Stimulated activated CD8-positive, alpha-beta memory T cell treated with anti-CD3 and anti-CD28 coated beads, Interleukin-15, amount 100 ng/mL, for 1 hour (primary cell): ENCODE results near the gene SLC17A3.

ENCODE experiments used
- DNase-seq: peaks from one replicate; pipeline ENCODE4 v3.0.0-alpha.2; 2020; ENCODE audit warnings: low read depth

The SLC17A3 gene

DNA sequence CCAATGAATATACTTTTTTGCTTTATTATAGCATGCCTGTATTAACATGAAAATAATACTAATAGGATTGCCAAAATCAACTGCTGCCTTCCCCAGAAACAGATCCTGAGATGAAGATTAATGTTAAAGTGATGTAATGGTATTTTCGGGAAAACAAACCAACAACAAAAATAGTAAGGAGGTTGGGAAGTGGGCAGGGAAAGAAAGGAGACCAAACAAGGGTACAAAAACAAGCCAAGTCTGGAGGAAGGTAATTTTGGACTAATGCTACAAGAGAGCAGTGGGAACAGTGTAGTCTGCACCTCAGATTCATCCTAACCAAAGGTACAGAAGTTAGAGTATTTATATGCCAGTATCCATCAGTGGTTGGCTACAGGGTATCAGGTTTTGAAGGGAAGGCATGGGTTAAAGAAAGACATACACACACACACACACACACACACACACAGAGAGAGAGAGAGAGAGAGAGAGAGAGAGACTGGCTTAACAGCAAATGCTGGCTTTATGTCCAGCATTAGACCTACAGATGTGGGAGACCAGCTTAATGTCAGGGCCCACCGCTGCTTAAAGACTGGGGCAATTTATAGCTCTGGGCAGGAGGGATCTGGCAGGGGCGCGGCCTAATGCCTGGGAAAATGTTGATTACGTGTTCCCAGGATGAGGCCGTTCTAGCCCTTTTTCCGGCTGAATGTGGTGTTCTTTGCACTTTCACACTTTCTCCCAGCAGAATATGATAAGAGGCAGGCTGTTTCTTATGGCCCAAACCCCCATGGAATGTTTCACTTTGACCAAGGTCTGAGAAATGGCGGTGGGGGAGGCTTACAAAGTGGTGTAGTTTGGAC lies 38.4 kb downstream of the SLC17A3 start:
- DNase-seq, result no peak

DNA sequence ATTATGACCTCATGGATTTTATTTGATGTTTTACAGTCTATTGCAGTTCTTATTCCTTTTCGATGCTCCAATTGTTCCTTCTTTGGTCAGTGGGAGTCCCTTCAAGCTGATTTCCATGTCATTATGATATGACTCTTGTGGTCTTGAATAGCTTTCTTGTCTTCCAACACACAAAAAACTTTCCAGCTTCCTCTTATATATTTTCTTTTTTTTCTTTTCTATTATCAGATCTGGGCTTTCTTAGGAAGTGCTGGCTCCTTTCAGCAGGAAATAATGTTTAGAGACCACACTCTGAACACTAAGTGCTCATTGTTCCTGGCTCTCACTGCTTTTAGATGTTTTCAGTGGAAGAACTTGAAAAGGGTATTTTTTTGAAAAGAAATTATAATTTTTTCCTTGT lies 39.1 kb downstream of the SLC17A3 start:
- DNase-seq, result no peak

DNA sequence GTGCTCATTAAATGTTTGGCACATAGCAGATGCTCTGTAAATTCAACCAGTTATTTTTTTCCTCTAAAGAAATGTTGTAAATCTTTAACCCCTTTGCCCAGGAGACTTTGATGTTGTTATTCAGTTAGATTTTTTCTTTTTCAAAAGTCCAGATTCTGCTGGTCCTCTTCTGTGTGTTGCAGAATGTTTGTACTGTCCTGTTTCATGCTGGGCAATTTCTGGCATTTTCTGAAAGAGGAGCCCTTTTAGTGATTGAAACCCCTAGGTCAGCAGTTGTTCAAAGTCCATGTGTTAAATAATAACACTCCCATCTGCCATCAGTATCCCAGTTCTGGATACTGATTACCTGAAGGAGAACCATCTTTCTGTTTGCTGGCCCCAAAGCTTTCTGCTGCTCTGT lies 40.9 kb downstream of the SLC17A3 start:
- DNase-seq, result no peak

DNA sequence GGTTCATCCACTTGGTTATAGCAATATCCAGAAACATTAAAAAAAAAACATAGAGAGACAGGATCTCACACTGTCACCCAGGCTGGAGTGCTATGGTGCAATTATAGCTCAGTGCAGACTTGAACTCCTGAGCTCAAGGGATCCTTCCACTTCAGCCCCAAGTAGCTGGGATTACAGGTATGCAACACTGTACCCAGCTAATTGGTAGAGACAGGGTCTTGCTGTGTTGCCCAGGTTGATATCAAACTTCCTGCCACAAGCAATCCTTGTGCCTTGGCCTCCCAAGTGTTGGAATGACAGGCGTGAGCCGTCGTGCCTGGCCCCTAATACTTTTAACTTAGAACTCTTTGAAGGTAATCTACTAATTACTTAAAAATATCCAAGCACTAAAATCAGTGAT lies 41.4 kb downstream of the SLC17A3 start:
- no peak for DNase-seq

DNA sequence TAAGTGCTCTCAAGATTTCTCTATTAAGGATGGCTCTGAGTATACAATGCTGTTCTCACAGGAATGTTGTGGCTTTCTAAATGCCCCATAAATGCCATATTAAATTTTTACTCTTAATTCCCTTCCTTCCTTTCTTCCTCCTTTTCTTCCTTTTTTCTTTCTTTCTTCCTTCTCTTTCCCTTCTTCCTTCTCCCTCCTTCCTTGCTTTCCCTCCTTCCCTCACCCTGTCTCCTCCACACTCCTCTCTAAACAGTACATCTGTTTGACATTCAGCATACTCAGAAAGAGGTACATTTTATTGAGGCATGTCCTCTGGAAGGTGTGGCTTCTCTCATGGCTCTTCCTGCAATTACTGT lies 41.8 kb downstream of the SLC17A3 start:
- no peak for DNase-seq

DNA sequence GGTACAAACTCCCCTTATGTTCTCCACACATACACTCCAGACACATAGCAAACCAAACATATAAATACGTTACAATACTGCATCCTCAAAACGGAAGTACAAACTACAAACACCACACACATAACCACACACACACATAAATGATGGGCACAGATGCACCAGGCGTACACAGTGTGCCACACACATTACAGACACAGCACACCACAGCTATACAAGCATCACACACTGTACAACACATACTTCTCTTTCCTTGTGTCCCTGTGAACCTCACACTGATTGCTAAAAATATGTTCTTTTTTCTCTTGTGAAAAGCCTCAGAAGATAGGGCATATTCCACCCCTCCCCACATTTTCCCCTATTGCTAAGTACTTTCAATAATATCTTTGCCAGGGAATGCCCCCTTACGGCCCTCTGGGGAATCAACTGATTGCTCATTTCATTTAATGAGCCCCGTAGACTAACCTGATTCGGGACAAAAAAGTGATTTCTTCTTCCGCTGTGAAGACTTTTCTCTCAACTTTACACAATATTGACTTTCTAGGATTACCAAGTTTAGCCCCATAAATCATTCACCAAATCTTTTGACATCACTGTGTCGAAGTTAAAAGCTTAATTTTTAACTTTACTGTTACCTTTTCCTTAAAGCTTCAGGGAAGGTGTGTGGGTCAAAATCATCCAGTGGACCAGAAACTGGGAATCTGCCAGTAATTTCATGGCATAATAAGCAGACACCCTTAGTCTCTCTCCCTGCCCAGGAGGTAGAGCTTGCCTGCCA lies 42.3 kb downstream of the SLC17A3 start, which contains the start of gene SLC17A1:
Gene SLC17A1 (minus strand): TSS at position 521 of the 775 bp plus-strand sequence. CDS start 1,495 bp downstream, outside the sequence.
- no peak for DNase-seq

DNA sequence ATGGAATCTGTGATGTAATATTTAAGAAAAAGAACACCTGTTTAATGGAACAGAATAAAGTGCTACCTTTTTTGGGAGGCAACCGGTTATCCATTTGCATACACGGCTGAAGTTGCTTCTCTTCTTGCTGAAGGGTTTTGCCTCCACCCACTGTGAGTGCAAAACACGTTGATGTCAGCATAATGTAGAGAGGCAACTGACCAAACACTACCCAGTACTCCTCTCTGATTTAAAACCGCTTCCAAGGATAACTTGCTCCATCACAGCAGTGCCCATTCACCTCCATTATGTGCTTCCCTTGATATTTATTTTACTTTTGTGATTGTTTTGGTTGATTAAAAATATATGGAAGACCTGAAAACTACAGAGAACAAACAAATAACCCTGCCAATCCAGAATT lies 43.6 kb downstream of the SLC17A3 start:
- DNase-seq, result no peak

DNA sequence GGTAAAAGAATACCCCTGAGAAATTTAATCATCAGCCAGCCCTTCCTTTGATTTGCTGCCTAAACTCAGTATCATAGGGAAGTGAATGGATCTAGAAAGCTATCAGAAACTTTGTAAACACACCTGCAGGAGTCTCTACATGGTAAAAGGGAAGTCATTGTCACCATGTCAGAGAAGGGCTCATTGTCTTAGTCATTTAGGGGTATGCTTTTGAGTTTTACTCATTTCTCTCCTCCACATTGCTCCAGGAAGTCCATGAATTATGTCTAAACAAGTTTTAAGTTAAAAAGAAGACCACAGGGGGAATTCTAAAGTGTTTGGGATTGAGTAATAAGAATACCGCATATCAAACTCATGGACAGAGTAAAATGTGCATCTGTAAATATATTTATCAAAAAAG lies 44.7 kb downstream of the SLC17A3 start:
- no peak for DNase-seq

DNA sequence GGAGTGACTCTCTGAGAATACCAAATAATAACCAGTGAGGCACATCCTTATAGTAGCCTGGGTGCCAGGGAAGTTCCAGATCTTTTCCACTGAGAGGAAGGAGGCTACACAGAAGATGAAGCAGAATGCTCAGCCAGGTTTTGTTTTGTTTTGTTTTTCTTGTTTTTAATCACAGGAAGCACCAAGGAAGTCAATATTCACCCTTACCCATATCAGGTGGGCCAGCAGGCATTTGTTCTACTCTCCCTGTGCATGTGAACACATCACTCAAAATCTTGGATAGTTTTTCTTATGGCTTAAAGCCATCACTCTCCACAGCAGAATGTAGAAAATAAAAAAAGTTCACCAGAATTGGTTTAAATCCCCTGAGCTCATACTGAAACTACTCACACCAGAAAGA lies 52.7 kb downstream of the SLC17A3 start:
- no peak for DNase-seq

DNA sequence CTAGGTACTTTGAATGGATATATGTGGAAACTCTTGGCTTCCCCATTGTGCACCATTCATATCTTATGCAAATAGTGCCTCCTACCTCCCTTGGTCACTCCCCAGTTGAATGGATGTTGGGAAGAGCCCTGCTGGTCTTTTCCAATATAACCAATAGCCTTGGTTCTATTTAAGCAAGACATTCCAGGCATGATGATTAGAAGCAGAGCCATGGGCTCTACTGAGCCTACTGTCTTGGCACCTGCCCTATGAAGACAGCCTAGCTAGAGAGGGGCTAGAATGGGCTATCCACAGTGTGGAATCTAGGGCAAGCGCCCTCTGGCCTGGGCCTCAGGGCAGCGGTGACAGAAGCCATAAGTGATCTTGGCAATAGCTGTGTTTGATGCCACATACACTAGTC lies 57.8 kb downstream of the SLC17A3 start:
- no peak for DNase-seq

DNA sequence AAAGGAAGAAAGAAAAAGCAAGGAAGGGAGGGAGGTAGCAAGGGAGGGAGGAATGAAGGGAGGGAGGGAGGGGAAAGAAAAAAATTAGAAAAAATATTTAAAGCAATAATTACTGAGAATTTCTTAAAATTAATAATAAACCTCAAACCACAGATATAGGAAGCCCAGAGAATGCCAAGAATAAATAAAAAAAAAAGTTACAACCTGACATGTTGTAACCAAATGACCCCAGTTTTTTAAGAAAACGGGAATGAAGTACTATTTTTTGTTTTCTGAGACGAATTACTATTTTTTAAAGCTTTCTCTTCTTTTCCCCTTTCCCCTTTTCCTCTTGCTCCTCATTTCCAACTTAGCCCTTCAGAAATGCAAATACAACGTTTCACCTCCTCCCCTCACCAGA lies 58.8 kb downstream of the SLC17A3 start:
- DNase-seq, result no peak

DNA sequence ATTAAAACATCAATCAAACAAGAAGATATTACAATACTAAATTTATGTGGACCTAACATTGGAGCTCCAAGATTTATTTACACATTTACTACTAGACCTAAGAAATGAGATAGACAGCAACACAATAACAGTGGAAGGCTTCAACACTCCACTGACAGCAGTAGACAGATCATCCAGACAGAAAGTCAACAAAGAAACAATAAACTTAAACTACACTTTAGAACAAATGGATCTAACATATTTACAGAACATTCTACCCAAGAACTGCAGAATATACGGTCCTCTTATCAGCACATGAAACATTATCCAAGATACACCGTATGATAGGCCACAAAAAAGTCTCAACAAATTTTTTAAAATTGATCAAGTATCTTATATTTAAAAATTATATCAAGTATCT lies 69.2 kb downstream of the SLC17A3 start:
- DNase-seq, result no peak

DNA sequence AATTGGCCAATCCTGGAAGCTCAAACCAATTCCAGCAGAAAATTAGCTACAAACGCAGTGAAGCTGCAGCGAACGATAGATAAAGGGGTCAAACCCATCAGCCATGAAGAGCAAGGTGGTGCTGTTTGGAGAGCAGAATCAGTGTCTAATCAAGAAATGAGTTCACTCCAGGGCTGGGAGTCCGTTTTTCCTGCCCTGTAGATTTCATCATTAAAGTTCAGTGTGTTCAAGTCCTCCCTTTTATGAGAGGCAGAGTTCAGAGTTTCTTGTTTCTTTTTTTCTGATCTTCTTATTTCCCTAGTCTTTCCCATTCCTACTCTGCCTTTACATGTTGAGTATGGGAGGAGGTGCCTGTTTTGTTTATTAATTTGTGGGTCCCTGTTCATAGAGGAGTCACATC lies 72.6 kb downstream of the SLC17A3 start:
- no peak for DNase-seq
